PC-3 (cell line): ENCODE data around the gene OGFRL1.

Source experiments
- CTCF ChIP-seq: fragments of 300-600 bp; sonication (generic); conservative IDR thresholded peaks from 2 replicates; pipeline ENCODE4 v1.5.1; 2017; ENCODE audit warnings: antibody characterized with exemption, low read depth, mild to moderate bottlenecking, low read length
- EZH2 ChIP-seq: fragments of 300-600 bp; sonication (generic); IDR thresholded peaks from one replicate; pipeline ENCODE4 v1.6.1; 2017; ENCODE audit warnings: antibody characterized with exemption, mild to moderate bottlenecking, low read length; ENCODE audit not compliant: unreplicated experiment
- EZH2phosphoT487 ChIP-seq: fragments of 300-600 bp; sonication (generic); IDR thresholded peaks from 2 replicates; pipeline ENCODE4 v1.6.1; 2018; ENCODE audit warnings: mild to moderate bottlenecking, antibody characterized with exemption, low read length, borderline replicate concordance

GRCh38 chr6:71312089-71312488, 23.5 kb downstream of the OGFRL1 start:
- TF ChIP-seq CTCF (no peak), EZH2 (no peak), EZH2phosphoT487 (no peak)
